ENCODE results near the gene ECE2.

Gene ECE2

GRCh38 chr3:184234671-184235380 is 41.0 kb upstream of the ECE2 start:
- no peaks in the 10 kb centered on the region for H3K36me3 ChIP-seq (ENCODE audit: control insufficient read depth, low read depth, low read length)
- no peak overlapping the region for H3K9ac ChIP-seq (ENCODE audit: low read length)
- no peak overlapping the region for H3K27ac ChIP-seq (ENCODE audit: low read length)
- H3K4me3 ChIP-seq (ENCODE audit: low read length): no peak overlapping the region
- no peaks in the 10 kb centered on the region for H3K4me1 ChIP-seq (ENCODE audit: control insufficient read depth, low read depth, low read length)
- H3K9me3 ChIP-seq (ENCODE audit: control insufficient read depth, low read depth, low read length): no peaks in the 10 kb centered on the region
- H3K27me3 ChIP-seq (ENCODE audit: control insufficient read depth, insufficient read depth, low read length): peaks cover 39% of the 10 kb centered on the region

DNA sequence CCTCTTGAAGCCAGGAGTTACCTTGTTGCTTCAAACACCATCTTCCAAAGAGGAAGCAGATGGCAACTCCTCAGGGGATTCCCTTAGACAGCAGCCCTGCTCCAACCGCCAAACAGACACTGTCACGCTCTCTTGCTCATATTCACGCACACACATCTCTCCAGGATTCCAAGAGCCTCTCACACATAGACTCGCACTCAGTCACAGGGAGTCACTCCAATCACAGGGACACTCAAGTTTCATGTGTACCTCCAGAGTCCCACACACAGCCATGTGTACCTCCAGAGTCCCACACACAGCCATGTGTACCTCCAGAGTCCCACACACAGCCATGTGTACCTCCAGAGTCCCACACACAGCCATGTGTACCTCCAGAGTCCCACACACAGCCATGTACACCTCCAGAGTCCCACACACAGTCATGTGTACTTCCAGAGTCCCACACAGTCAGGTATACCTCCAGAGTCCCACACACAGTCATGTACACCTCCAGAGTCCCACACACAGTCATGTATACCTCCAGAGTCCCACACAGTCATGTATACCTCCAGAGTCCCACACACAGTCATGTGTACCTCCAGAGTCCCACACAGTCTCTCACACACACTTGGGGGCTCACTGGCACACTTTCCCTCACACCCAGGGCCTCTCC is 40.3 kb upstream of the ECE2 start:
- Histone ChIP-seq H3K27me3 (ENCODE audit: control insufficient read depth, insufficient read depth, low read length) (peaks cover 33% of the 10 kb centered on the region), H3K36me3 (ENCODE audit: control insufficient read depth, low read depth, low read length) (no peaks in the 10 kb centered on the region), H3K27ac (ENCODE audit: low read length) (no peak overlapping the region), H3K4me1 (ENCODE audit: control insufficient read depth, low read depth, low read length) (no peaks in the 10 kb centered on the region), H3K4me3 (ENCODE audit: low read length) (no peak overlapping the region), H3K9me3 (ENCODE audit: control insufficient read depth, low read depth, low read length) (no peaks in the 10 kb centered on the region), H3K9ac (ENCODE audit: low read length) (no peak overlapping the region)

DNA sequence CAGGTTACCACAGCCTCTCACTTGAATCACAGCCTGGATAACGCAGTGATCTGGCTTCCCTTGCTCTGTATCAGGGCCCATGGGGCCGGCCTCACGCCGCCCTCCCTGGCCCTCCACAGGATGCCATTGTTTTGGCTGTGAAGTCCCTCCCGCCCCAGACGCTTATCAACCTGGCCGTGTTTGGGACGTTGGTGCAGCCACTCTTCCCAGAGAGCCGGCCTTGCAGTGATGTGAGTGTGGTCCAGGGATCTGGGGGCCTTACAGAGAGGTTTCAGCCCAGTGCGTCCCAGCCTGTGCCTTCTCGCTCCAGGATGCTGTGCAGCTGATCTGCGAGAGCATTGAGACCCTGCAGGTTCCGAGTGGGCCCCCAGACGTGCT is 39.8 kb upstream of the ECE2 start:
- H3K9ac ChIP-seq (ENCODE audit: low read length): no peak overlapping the region
- no peaks in the 10 kb centered on the region for H3K4me1 ChIP-seq (ENCODE audit: control insufficient read depth, low read depth, low read length)
- peaks cover 27% of the 10 kb centered on the region for H3K27me3 ChIP-seq (ENCODE audit: control insufficient read depth, insufficient read depth, low read length)
- H3K36me3 ChIP-seq (ENCODE audit: control insufficient read depth, low read depth, low read length): no peaks in the 10 kb centered on the region
- no peaks in the 10 kb centered on the region for H3K9me3 ChIP-seq (ENCODE audit: control insufficient read depth, low read depth, low read length)
- no peak overlapping the region for H3K27ac ChIP-seq (ENCODE audit: low read length)
- H3K4me3 ChIP-seq (ENCODE audit: low read length): no peak overlapping the region

GRCh38 chr3:184236636-184237035 is 39.2 kb upstream of the ECE2 start:
- Histone ChIP-seq H3K9me3 (ENCODE audit: control insufficient read depth, low read depth, low read length) (no peaks in the 10 kb centered on the region), H3K27me3 (ENCODE audit: control insufficient read depth, insufficient read depth, low read length) (peaks cover 21% of the 10 kb centered on the region), H3K9ac (ENCODE audit: low read length) (no peak overlapping the region), H3K4me3 (ENCODE audit: low read length) (no peak overlapping the region), H3K27ac (ENCODE audit: low read length) (no peak overlapping the region), H3K36me3 (ENCODE audit: control insufficient read depth, low read depth, low read length) (no peaks in the 10 kb centered on the region), H3K4me1 (ENCODE audit: control insufficient read depth, low read depth, low read length) (no peaks in the 10 kb centered on the region)

DNA sequence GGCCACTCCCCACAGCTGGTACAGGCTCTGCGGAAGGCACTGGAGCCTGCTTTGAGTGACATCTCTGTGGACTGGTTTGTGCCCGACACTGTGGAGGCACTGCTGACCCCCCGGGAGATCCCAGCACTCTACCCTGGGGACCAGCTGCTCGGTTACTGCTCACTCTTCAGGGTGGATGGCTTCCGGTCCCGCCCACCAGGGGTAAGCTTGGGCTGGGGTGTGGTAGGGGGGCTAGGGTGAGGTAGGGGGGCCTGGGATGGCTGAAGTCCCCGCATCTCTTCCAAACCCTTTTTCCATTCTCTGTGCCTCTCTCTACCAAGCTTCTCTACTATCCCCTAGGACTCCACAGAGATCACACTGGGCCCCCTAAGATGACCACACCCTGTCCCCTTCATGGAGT is 38.6 kb upstream of the ECE2 start:
- H3K9me3 ChIP-seq (ENCODE audit: control insufficient read depth, low read depth, low read length): no peaks in the 10 kb centered on the region
- no peak overlapping the region for H3K9ac ChIP-seq (ENCODE audit: low read length)
- H3K27me3 ChIP-seq (ENCODE audit: control insufficient read depth, insufficient read depth, low read length): peaks cover 16% of the 10 kb centered on the region
- H3K27ac ChIP-seq (ENCODE audit: low read length): no peak overlapping the region
- no peak overlapping the region for H3K4me3 ChIP-seq (ENCODE audit: low read length)
- H3K36me3 ChIP-seq (ENCODE audit: control insufficient read depth, low read depth, low read length): peaks cover under 1% of the 10 kb centered on the region
- no peaks in the 10 kb centered on the region for H3K4me1 ChIP-seq (ENCODE audit: control insufficient read depth, low read depth, low read length)

- Histone ChIP-seq H3K9me3 (ENCODE audit: control insufficient read depth, low read depth, low read length) (no peaks in the 10 kb centered on the region), H3K36me3 (ENCODE audit: control insufficient read depth, low read depth, low read length) (peaks cover 6% of the 10 kb centered on the region), H3K9ac (ENCODE audit: low read length) (no peak overlapping the region), H3K27ac (ENCODE audit: low read length) (no peak overlapping the region), H3K27me3 (ENCODE audit: control insufficient read depth, insufficient read depth, low read length) (peaks cover 10% of the 10 kb centered on the region), H3K4me3 (ENCODE audit: low read length) (no peak overlapping the region), H3K4me1 (ENCODE audit: control insufficient read depth, low read depth, low read length) (no peaks in the 10 kb centered on the region)
Observed at GRCh38 chr3:184237807-184238206, 38.0 kb upstream of the ECE2 start.

GRCh38 chr3:184238246-184238818 is 37.5 kb upstream of the ECE2 start:
- Histone ChIP-seq H3K9me3 (ENCODE audit: control insufficient read depth, low read depth, low read length) (no peaks in the 10 kb centered on the region), H3K27ac (ENCODE audit: low read length) (no peak overlapping the region), H3K27me3 (ENCODE audit: control insufficient read depth, insufficient read depth, low read length) (peaks cover 4% of the 10 kb centered on the region), H3K9ac (ENCODE audit: low read length) (no peak overlapping the region), H3K4me1 (ENCODE audit: control insufficient read depth, low read depth, low read length) (no peaks in the 10 kb centered on the region), H3K4me3 (ENCODE audit: low read length) (no peak overlapping the region), H3K36me3 (ENCODE audit: control insufficient read depth, low read depth, low read length) (peaks cover 11% of the 10 kb centered on the region)

GRCh38 chr3:184239221-184239620 is 36.6 kb upstream of the ECE2 start:
- Histone ChIP-seq H3K4me3 (ENCODE audit: low read length) (no peak overlapping the region), H3K27me3 (ENCODE audit: control insufficient read depth, insufficient read depth, low read length) (no peaks in the 10 kb centered on the region), H3K4me1 (ENCODE audit: control insufficient read depth, low read depth, low read length) (no peaks in the 10 kb centered on the region), H3K9ac (ENCODE audit: low read length) (no peak overlapping the region), H3K36me3 (ENCODE audit: control insufficient read depth, low read depth, low read length) (peaks cover 20% of the 10 kb centered on the region), H3K27ac (ENCODE audit: low read length) (no peak overlapping the region), H3K9me3 (ENCODE audit: control insufficient read depth, low read depth, low read length) (no peaks in the 10 kb centered on the region)

- Histone ChIP-seq H3K4me3 (ENCODE audit: low read length) (no peak overlapping the region), H3K27me3 (ENCODE audit: control insufficient read depth, insufficient read depth, low read length) (no peaks in the 10 kb centered on the region)
Observed at GRCh38 chr3:184239708-184240107, 36.1 kb upstream of the ECE2 start.

DNA sequence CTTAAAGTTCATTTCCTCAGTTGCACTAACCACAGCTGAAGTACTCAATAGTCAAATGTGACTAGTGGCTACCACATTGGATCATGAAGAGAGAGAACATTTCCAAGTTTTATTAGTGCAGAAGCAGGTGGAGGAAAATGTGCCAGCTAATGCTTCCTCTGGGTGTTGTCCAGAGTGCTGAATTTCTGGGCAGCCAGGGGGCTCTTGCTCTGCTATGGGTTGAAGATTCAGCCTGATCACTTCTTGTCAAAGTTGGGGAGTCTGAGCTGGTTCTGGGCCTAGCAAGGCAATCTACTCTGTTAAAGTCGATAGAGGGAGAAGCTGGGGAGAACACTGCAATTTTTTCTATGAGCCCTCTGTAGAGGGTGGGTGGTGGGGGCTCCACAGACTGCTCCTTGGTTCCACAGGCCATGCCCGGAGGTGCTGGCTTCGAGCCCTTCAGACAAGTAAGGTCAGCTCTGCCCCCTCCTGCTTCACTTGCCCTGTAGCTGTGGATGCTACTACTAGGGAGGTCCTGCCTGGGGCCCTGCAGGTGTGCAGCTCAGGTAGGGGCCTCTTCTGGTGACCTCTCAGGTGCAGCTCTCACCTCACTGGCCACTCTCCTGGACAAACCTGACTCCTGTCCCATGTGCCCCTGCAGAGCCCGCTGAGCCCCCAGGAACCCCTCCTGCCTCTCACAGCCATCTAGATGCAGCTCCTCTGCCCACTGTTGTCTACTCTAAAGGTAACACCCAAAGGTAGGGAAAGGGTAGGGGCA is 35.3 kb upstream of the ECE2 start:
- Histone ChIP-seq H3K36me3 (ENCODE audit: control insufficient read depth, low read depth, low read length) (peaks cover 33% of the 10 kb centered on the region), H3K9ac (ENCODE audit: low read length) (no peak overlapping the region), H3K4me3 (ENCODE audit: low read length) (no peak overlapping the region), H3K27ac (ENCODE audit: low read length) (no peak overlapping the region), H3K27me3 (ENCODE audit: control insufficient read depth, insufficient read depth, low read length) (no peaks in the 10 kb centered on the region), H3K9me3 (ENCODE audit: control insufficient read depth, low read depth, low read length) (no peaks in the 10 kb centered on the region), H3K4me1 (ENCODE audit: control insufficient read depth, low read depth, low read length) (no peaks in the 10 kb centered on the region)

More at GRCh38 chr3:184239708-184240107, 36.1 kb upstream of the ECE2 start:
- no peaks in the 10 kb centered on the region for H3K9me3 ChIP-seq (ENCODE audit: control insufficient read depth, low read depth, low read length)
- H3K9ac ChIP-seq (ENCODE audit: low read length): no peak overlapping the region
- H3K27ac ChIP-seq (ENCODE audit: low read length): no peak overlapping the region
- H3K36me3 ChIP-seq (ENCODE audit: control insufficient read depth, low read depth, low read length): peaks cover 25% of the 10 kb centered on the region
- no peaks in the 10 kb centered on the region for H3K4me1 ChIP-seq (ENCODE audit: control insufficient read depth, low read depth, low read length)

DNA sequence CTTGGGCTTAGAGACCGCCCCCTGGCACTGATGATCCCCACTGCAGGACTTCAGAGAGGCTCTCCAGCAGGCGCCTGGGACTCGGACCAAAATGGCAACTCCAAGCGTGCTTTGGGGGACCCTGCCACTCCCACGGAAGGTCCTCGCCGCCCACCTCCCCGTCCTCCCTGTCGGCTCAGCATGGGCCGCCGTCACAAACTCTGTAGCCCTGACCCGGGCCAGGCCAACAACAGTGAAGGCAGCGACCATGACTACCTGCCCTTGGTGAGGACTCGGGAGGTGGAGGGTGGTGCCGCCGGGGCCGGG is 34.7 kb upstream of the ECE2 start:
- Histone ChIP-seq H3K4me3 (ENCODE audit: low read length) (no peak overlapping the region), H3K27ac (ENCODE audit: low read length) (no peak overlapping the region), H3K9ac (ENCODE audit: low read length) (no peak overlapping the region), H3K9me3 (ENCODE audit: control insufficient read depth, low read depth, low read length) (no peaks in the 10 kb centered on the region), H3K36me3 (ENCODE audit: control insufficient read depth, low read depth, low read length) (peaks cover 37% of the 10 kb centered on the region), H3K27me3 (ENCODE audit: control insufficient read depth, insufficient read depth, low read length) (no peaks in the 10 kb centered on the region), H3K4me1 (ENCODE audit: control insufficient read depth, low read depth, low read length) (no peaks in the 10 kb centered on the region)

All from iPS-18a (cell line).